AG09309 (cell line): ENCODE data around the gene CTNND2.

Source experiments
- DNase-seq: peaks from one replicate; pipeline ENCODE4 v3.0.0-alpha.2; 2010; ENCODE audit warnings: low read depth
- H3K4me3 ChIP-seq: 2 replicates; pipeline ENCODE4 v1.5.1; 2011; ENCODE audit warnings: mild to moderate bottlenecking, low read depth, low read length, moderate library complexity; ENCODE audit not compliant: control insufficient read depth
- CTCF ChIP-seq: IDR thresholded peaks from 2 replicates; pipeline ENCODE4 v1.5.1; 2011; ENCODE audit warnings: mild to moderate bottlenecking, low read depth, low read length, inconsistent platforms; ENCODE audit not compliant: insufficient read depth, control insufficient read depth; ENCODE audit errors: missing control alignments

CTNND2 gene

GRCh38 chr5:11655681-11656080 is 248.6 kb downstream of the CTNND2 start:
- no peak for TF ChIP-seq CTCF
- no peak overlapping the region for H3K4me3 ChIP-seq
- DNase-seq: no peak

- TF ChIP-seq CTCF: no peak
- no peak overlapping the region for H3K4me3 ChIP-seq
- DNase-seq: no peak
Measured at GRCh38 chr5:11650936-11651335, 253.3 kb downstream of the CTNND2 start.

GRCh38 chr5:11646141-11646540 is 258.1 kb downstream of the CTNND2 start:
- TF ChIP-seq CTCF: no peak
- no peak for DNase-seq
- H3K4me3 ChIP-seq: no peak overlapping the region

GRCh38 chr5:11642438-11642837 is 261.8 kb downstream of the CTNND2 start:
- no peak for TF ChIP-seq CTCF
- H3K4me3 ChIP-seq: no peak overlapping the region
- no peak for DNase-seq

GRCh38 chr5:11640158-11640873 is 263.9 kb downstream of the CTNND2 start:
- no peak for TF ChIP-seq CTCF
- H3K4me3 ChIP-seq: no peak overlapping the region
- no peak for DNase-seq

- H3K4me3 ChIP-seq: no peak overlapping the region
- DNase-seq: no peak
- TF ChIP-seq CTCF: no peak
Measured at GRCh38 chr5:11622785-11623184, 281.5 kb downstream of the CTNND2 start.
